ENCODE measurements around the gene CDCA8.
"Not testable (repeated sequence)": the region's sequence is repeated elsewhere in the genome, so short reads cannot be mapped to it uniquely, and the experiment has no call there.

The CDCA8 gene

DNA sequence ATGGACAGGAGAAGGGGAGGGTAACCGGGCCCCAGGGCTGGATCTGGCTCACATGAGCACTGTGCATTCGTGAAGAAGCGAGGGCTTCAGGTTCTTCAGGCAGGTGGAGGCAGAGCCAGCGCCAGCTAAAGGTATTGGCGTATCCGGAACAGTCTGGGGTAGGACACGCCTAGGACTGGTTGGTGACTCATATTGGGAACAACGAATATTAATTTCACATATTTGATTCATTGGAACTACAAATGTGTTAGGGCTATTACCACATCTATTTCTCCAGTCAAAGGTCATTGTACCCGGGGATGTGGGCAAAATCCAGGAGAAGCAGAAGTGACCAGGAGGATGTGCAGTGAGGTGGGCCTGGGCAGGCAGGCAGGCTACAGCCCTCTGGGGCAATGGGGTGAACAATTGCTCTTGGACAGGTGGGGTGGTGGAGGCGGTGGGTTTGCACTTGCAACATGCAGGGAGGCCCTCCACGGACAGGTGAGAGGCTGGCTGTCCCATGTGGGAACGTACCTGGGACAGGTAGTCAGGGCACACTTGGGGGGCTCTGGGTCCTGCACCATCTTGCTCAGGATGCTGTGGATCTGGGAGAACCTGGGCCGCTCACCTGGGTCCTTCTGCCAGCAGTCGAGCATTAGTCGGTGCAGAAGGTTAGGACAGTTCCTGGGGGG lies 26.7 kb downstream of the CDCA8 start:
- DNase-seq = no peak

DNA sequence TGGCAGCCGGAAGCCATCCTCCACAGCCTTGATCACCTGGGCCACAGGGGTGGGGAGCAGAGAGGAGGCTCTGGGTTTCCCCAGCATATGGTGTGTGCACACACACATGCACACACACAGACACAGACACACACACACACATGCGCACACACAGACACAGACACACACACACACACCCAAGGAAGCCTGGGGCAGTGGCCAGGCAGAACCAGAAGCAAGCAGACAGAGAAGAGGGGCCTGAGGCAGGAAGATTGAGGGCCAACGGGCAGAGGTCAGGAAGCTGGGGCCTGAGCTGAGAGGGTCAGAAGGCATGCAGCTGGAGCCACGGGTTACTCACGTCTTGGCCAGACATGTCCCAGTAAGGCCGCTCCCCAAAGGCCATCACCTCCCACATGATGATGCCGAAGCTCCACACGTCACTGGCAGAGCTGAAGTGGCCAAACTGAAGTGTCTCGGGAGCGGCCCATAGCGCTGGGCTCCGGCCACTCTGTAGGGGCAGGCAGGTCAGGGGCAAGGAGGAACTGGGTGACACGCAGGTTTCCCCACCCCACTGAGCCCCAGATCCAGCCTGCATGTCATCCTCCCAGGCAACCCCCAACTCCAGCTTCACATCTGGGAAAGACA lies 27.4 kb downstream of the CDCA8 start:
- no peak for DNase-seq

DNA sequence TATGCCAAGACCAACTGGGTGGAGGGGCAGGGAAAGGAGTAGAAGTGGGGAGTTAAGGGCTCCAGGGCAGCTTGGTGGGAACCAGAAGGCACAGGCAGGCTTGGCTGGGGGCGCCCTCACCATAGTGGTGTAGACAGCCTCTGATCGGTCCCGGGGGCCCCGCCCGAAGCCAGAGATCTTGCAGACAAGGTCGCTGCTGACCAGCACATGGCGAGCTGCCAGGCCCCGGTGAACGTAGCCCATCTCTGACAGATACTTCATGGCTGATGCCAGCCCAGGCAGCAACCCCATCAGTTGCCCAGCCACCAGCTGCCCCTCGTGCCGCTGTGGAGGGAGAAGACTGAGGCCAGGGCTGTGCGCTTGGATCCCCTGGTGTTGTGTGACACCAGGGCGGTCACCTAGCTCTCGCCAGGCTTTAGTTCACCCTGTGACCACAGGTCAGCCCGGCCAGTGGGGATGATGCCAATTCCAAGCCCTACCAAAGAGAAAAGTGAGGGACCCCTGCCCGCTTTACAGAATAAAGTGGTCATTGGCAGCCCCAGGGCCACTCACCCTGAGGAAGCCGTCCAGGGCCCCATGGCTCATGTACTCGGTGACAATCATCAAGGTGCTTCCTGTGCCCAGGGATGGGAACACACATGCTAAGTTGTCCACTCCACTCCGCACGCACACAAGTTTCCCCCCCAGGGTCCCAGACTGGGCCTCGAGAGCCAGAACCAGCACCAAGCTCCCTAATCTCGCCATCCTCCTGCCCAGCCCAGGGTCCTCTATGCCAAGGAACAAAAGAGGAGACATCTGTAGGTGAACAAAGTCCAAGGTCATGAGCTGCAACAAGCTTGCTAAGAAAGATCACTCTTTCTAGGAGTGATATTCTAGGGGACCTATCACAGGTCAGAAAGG lies 28.2 kb downstream of the CDCA8 start:
- DNase-seq = no peak

DNA sequence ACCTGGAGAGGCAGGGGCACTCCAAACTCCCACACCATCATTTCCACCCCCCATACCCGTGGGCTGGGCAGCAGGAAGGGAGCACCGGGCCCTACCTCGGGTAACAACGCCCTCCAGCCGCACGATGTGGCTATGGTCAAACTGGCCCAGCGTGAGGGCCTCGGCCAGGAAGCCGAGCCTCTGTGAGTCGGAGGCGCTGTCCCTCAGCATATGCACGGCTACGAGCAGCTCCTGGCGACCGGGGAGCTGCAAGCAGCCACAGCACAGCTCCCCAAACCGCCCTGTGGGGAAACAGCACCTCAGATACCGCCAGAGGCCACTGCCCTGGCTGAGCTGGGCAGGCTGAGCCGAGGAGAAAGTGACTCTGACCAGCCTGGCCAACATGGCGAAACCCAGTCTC lies 29.2 kb downstream of the CDCA8 start:
- DNase-seq = no peak

DNA sequence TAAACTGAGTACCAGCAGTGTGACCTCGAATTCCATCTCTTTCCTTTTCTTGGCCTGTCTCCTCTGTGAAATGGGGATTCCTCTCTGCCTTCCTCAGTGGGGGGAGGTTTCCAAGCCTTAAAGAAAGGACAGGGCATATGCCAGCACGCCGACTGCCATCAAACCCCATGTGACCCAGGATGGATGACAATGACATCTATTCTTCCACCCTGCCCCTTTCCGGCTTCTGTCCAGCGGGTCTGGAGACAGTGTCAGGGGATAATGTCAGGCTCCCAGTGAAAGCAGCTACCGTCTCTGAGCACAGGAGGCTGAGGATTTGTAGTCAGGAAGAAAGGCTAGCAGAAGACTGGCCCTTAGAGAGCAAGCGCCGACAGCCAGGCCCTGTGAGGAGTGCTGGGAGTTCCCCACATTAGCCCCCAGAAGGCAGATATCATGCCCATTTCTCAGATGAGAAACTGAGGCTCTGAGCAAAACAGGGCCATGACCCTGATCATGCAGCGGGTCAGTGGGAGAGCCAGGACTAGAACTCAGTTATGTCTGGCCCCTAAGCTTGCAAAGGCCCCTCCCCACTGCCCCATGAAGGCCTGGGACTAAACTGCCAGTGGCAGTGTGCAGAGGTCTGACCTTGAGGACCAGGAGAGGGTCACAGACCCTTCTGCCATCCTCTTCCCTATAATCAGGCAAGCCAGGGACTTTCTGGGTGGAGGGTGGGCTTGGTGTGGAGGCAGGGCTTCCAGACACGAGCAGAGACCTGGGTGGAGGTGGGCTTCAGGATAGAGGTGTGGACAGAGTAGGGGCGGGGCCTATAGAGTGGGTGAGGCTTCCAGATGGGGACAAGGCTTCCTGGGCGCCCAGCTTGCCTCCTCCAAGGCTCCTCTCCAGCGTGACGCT lies 30.1 kb downstream of the CDCA8 start:
- no peak for DNase-seq

DNA sequence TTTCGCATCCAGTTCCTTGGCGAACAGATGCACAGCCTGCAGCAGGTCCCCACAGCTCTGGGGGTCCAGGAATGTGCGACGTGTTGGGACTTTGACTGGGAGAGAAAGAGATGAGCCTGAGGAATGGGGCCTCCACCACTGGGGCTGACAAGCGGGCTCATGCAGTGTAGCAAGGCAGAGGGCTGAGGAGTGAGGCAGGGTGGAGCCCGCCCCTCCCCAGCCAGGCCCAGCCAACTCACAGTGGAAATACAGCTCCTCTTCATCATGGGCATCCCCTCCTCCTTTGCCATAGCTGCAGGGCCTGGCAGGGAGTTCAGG lies 30.7 kb downstream of the CDCA8 start:
- DNase-seq = no peak

DNA sequence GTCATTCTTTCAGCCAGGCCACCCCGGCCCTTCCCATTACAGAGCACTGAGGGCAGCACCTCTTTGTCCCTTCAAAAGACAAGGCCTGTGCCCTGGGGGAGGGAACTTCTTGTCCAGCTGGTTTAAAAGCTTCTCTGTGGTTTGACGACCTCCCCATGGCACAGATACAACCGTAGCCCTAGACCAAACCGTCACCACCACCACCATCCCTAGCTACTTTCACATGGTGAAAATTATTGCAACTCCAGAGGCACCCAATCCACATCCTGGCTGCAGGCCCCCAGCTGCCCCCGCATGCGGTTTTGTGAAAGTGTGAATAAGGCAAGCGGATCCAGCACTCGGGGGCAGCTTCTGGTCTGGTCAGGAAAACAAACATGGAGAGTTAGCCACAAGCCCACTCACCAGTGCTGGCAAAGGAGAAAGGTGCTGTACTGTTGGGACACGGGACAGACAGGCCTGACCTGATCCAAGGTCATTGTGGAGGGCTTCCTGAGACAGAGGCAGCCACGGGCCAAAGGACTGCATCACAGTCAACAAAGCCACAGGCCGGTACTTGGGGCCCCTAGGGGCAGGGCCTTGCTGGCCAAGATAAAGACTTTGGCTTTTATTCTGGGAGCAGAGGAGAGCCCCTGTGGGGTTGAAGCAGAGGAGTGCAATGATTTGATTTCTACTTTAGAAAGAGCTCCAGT lies 31.2 kb downstream of the CDCA8 start:
- no peak for DNase-seq

DNA sequence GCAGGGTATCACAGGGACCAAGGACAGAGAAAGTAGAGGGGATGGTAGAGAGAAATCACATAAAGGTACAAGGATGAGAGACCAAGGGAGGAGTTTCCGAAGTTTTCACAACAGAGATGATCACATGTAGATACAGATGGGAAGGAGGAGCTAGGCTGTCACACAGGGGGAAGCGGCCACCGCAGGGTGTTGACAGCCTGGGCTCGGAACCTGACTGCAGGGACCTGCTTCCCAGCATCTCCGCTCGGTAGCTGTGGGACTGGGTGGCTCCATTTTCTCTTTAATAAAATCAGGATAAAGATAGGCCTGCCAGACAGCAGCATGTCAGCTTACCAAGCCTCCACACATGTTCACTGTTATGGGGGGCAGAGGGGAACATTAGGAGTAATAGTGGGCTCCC lies 32.3 kb downstream of the CDCA8 start:
- DNase-seq = no peak

DNA sequence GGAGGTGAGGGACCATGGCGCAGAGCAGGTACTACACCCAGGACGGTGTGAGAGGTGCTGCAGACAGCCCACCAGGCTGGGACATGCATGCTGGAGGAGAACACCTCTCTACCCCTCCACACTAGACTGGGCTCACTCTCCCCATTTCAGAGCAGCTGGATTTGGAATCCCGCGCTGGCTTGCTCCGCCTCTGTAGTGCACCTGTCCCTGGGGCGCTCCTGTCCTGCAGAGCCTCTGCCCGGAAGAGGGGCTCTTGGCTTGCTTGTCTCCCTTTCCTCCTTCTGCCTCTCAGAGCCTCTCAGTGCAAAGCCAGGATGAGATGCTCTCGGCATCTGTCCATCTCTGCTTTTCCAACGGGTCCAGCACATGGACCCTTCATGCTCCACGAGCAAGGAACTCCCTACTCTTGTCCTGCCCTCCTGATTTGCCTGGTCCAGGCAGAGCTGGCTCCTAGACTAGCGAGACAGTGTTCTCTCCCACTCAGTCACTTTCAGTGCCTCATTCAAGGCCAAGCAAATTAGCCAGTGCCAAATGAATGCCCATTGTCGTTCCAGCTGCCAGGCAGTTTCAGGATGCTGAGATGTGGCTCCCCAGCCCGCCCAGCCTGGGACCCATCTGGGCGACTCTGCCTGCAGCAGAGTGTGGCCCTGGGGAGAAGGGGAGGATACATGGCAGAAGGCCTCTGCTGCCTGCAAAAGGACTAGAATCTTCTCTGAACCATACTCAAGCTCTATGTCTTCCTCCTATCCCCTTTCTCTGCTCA lies 33.7 kb downstream of the CDCA8 start:
- DNase-seq = no peak

DNA sequence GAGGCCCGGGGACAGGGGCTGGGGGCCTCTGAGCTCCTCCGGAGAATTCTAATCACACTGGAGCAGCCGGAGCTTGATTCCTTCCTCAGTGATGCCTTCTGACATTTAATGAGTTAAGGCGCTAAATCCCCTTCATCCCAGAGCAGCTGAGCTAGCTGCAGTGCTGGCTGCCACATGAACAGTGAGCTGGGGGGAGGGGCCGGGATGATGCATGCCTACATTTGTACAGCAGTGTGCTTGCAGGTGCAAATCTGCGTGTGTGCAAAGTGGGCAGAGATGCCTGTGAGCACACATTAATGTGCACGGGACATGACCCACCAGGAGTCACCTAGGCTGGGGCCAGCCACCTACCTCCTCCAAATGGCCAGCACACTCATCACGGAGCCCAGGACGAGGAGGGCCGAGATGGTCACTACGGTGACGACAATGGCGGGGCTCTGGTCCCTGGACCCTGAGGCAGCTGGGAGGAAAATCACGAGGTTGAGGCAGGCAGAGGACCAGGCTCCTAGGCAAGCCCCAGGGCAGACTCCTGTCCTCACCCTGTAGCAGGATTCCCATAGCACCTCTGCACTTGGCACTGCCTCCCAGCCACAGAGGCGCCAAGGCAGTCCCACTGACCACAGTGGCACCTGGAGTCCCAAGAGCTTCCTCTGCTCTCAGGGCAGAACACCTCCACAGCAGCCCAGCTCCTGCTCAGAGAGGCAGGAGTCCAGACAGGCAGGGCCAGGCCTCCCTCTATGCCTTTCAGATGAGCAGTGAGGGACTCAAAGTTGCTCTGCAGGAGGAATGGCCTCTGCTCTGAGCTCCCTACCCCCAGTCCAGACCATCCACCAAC lies 34.7 kb downstream of the CDCA8 start:
- no peak for DNase-seq

DNA sequence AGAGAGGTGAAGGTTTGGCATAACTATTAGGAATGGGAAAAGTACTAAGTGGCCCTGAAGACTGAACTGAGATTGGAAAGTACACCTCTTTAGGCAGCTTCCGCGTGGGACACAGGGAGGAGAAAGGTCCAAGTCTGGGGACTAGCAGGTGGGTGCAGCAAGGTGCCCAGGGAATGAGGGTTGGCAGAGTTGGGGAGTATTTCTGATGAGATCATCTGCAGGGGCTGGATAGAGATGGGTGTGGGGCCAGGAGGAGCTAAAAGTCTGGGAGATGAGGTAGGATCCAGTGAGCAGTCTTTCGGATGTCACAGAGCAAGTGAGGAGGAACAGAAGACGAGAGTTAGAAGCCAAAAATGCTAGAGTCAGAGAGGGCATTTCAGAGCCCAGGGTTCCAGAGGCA lies 36.1 kb downstream of the CDCA8 start:
- DNase-seq = no peak

DNA sequence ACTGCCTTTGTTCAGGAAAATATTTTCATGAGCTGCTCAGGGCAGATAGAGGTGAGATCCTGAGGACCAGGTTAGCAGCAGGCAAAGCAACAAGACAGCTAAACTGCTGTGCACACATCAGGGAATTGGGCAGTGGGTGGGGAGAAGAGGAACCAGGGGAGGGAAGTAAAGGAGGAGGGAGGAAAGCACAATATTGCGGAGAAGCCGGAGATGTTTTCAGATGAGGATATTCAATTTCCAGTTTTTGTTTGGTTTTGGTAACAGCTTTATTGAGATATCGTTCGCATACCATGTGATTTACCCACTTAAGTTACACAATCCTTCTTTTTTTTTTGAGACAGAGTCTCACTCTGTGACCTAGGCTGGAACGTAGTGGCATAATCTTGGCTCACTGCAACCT lies 38.1 kb downstream of the CDCA8 start:
- no peak for DNase-seq

DNA sequence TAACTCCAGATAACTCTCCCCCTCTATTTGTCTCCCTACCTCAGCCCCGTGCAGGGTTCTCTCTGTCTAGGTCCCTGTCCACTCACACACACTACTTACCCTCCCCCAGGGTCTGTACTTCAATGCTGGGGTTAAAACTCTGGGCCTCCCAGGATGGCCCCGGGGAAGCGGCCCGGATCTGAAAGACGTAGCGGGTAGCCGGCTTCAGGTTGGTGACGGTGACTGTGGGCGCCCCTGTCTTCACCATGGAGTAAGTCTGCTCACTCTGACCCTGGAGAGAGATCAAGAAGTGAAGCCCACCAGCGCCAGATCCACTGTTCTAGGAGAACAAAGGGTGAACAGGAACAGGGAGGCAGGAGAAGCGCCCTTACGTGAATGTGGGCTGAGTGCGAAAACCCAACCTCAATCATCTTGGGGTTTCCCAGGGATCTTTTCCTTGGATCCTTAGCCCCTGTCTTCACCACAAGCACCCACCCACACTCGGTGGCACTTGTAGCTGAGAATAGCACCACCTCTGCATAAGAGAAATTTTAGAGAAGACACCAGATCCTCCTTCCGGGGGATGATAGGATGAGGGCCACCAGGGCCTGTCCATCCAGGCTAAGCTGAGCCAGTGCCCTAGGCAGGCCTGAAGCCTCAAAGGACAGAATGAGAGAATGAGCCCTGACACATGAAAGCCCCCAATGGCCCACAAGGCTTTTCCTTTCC lies 39.1 kb downstream of the CDCA8 start:
- DNase-seq = no peak

DNA sequence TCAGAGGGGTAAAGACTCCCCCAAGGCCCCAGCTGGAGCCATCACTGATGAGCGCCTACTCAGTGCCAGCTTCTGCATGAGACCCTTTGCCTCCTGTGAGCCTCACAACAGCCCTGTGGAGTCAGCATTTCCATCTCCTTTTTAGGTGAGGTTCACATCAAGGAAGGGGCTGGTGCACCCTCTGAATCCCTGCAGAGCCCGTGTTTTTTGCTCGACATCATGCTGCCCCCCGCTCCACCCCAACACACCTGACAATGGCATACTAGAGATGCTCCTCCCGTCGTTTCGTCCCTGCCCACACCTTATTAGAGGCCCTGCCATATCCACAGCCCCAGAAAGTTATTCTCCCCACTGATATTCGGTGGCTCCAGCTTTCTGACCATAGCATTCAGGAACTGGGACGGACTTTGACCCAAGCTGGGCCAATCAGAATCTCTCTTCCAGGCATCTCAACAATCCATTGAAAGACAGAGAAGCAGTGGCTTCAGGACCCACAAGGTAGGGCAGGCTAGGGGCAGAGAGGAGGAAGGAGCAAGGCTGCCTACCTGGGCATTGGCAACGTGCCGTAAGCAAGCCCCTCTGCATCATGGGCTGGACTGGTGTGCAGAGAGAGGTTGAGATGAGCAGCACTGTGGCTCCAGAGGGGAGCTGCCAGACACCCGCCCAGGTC lies 39.9 kb downstream of the CDCA8 start:
- no peak for DNase-seq

DNA sequence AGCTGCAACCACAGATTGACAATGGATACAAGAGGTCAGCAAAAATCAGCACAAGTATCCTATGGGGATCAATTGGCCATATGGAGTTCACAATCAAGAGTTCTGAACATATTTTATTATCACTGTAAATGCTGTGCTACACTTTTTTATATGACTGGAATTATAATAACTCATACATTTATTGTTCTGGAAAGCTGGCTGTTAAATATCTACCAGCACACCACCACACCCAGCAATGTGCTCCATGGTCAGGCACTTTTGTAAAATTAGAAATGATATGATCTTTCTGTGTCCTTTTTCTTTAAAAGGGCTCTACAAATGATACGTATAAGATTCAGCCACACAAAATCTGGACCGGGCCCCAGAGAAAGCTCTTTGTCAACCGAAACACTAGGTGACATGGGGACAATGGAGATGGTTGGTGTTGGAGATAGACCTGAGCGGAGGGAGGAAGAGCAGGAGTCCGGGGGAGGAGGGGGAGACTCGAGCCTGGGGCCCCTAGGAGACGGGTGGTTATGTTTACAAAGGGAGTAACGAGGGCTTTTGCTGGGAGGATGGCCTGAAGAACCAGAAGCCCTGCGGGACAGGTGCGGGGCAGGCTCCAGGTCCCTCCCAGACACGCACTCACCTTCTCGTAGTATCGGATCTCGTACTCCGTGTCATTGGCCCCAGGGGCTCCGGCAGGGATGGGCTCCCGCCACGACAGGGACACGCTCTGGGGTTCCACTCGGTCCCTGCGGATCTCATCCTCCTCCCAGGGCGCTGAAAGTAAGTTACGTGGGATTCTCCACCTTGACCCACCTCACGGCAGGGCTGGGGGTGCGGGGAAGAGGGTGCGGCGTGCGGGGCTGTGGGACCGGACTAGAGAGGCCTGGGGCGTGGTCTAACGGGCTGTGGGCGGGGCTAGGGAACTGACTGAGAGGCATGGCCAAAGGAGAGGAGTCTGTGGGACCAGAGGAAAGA lies 42.6 kb downstream of the CDCA8 start:
- no peak for DNase-seq

DNA sequence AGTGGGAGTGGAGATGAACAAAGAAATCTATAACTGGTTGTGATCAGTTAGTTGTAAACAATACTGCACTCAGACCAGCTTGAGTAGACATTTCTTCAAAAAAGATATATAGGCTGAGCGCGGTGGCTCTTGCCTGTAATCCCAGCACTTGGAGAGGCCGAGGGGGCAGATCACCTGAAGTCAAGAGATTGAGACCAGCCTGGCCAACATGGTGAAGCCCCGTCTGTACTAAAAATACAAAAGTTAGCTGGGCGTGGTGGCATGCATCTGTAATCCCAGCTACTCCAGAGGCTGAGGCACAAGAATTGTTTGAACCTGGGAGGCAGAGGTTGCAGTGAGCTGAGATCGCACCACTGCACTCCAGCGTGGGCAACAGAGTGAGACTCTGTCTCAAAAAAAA lies 45.7 kb downstream of the CDCA8 start:
- DNase-seq = not testable (repeated sequence)

DNA sequence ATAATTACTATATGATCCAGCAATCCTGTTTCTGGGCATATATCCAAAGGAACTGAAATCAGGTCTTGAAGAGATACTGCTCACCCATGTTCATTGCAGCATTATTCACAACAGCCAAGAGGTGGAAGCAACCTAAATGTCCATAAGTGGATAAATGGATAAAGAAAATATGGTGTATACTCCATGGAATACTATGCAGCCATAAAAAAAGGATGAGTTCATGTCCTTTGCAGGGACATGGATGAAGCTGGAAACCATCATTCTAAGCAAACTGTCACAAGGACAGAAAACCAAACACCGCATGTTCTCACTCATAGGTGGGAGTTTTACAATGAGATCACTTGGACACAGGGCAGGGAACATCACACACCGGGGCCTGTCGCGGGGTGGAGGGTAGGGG lies 46.3 kb downstream of the CDCA8 start:
- not testable (repeated sequence) for DNase-seq

DNA sequence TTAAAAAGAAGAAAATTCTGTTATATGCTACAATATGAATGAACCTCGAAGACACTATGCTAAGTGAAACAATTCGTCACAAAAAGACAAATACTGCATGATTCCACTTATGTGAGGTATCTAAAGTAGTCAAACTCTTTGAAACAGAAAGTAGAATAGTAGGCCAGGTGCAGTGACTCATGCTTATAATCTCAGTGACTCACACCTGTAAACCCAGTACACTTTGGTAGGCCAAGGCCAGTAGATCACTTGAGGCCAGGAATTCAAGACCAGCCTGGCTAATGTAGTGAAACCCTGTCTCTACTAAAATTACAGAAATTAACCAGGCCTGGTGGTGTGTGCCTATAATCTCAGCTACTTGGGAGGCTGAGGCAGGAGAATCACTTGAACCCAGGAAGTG lies 46.9 kb downstream of the CDCA8 start:
- DNase-seq = no peak

All from NCI-H345 (cell line).